H9 (cell line): ENCODE measurements around the gene TMEM200A. TPM values are rescaled to one million over a fixed set of nuclear protein-coding genes. Genes with fewer than 3 reads are reported as not detected.

ENCODE experiments used
- DNase-seq: peaks from one replicate; pipeline ENCODE4 v3.0.0-alpha.2; 2017
- H2AFZ ChIP-seq: one replicate; pipeline ENCODE4 v1.6.1; 2013; ENCODE audit warnings: mild to moderate bottlenecking, low read length, control low read depth, moderate library complexity
- H2AK5ac ChIP-seq: 2 replicates; pipeline ENCODE4 v1.6.1; 2013; ENCODE audit warnings: low read length, control low read depth, mixed read lengths; ENCODE audit not compliant: insufficient read length
- H2BK120ac ChIP-seq: one replicate; pipeline ENCODE4 v1.6.1; 2013; ENCODE audit warnings: low read depth, mild to moderate bottlenecking, low read length, control low read depth, inconsistent platforms; ENCODE audit not compliant: poor library complexity, severe bottlenecking
- H2BK12ac ChIP-seq: 2 replicates; pipeline ENCODE4 v1.6.1; 2013; ENCODE audit warnings: low read length, control low read depth, mixed read lengths, low read depth; ENCODE audit not compliant: insufficient read length
- H2BK15ac ChIP-seq: 2 replicates; pipeline ENCODE4 v1.6.1; 2013; ENCODE audit warnings: low read depth, low read length, control low read depth
- H2BK20ac ChIP-seq: one replicate; pipeline ENCODE4 v1.6.1; 2013; ENCODE audit warnings: low read depth, mild to moderate bottlenecking, low read length, control low read depth, inconsistent platforms; ENCODE audit not compliant: poor library complexity, severe bottlenecking
- H2BK5ac ChIP-seq: 2 replicates; pipeline ENCODE4 v1.6.1; 2013; ENCODE audit warnings: low read length, control low read depth, mixed read lengths; ENCODE audit not compliant: insufficient read length
- H3K14ac ChIP-seq: 2 replicates; pipeline ENCODE4 v1.6.1; 2013; ENCODE audit warnings: low read length, control low read depth; ENCODE audit not compliant: insufficient read depth
- H3K18ac ChIP-seq: 2 replicates; pipeline ENCODE4 v1.6.1; 2013; ENCODE audit warnings: low read depth, mild to moderate bottlenecking, mixed read lengths, low read length, control low read depth; ENCODE audit not compliant: insufficient read length
- H3K23ac ChIP-seq: 2 replicates; pipeline ENCODE4 v1.6.1; 2013; ENCODE audit warnings: low read length, control low read depth, mixed read lengths, low read depth; ENCODE audit not compliant: insufficient read length
- H3K23me2 ChIP-seq: 2 replicates; pipeline ENCODE4 v1.6.1; 2013; ENCODE audit warnings: low read depth, mild to moderate bottlenecking, mixed read lengths, low read length, control low read depth; ENCODE audit not compliant: insufficient read length, poor library complexity, severe bottlenecking
- H3K27ac ChIP-seq: 2 replicates; pipeline ENCODE4 v1.5.1; 2013; ENCODE audit warnings: low read length, control low read depth, mixed read lengths, low read depth; ENCODE audit not compliant: insufficient read length
- H3K27me3 ChIP-seq: 2 replicates; pipeline ENCODE4 v1.6.1; 2013; ENCODE audit warnings: low read length, control low read depth, inconsistent platforms; ENCODE audit not compliant: insufficient read depth
- H3K4ac ChIP-seq: 2 replicates; pipeline ENCODE4 v1.6.1; 2013; ENCODE audit warnings: low read depth, mild to moderate bottlenecking, control low read depth, inconsistent platforms, low read length, moderate library complexity
- H3K4me1 ChIP-seq: 2 replicates; pipeline ENCODE4 v1.6.1; 2013; ENCODE audit warnings: low read length, control low read depth, inconsistent platforms; ENCODE audit not compliant: insufficient read depth
- H3K4me2 ChIP-seq: 2 replicates; pipeline ENCODE4 v1.6.1; 2013; ENCODE audit warnings: low read length, control low read depth, mixed read lengths; ENCODE audit not compliant: insufficient read length, insufficient read depth
- H3K56ac ChIP-seq: 2 replicates; pipeline ENCODE4 v1.6.1; 2013; ENCODE audit warnings: low read depth, mild to moderate bottlenecking, mixed read lengths, low read length, control low read depth; ENCODE audit not compliant: insufficient read length
- H3K79me1 ChIP-seq: 2 replicates; pipeline ENCODE4 v1.6.1; 2013; ENCODE audit warnings: low read depth, mild to moderate bottlenecking, moderate library complexity, low read length, control low read depth, inconsistent platforms; ENCODE audit not compliant: insufficient read depth, poor library complexity, severe bottlenecking
- H3K79me2 ChIP-seq: 2 replicates; pipeline ENCODE4 v1.6.1; 2013; ENCODE audit warnings: low read length, control low read depth, inconsistent platforms; ENCODE audit not compliant: insufficient read depth
- H3K9ac ChIP-seq: 2 replicates; pipeline ENCODE4 v1.6.1; 2013; ENCODE audit warnings: low read length, control low read depth, mixed read lengths; ENCODE audit not compliant: insufficient read length; ENCODE audit errors: extremely low read depth
- H3K9me3 ChIP-seq: one replicate; pipeline ENCODE4 v1.6.1; 2013; ENCODE audit warnings: low read depth, low read length, inconsistent platforms; ENCODE audit not compliant: control insufficient read depth
- H3T11ph ChIP-seq: one replicate; pipeline ENCODE4 v1.6.1; 2013; ENCODE audit warnings: mild to moderate bottlenecking, low read length, control low read depth, inconsistent platforms
- H4K20me1 ChIP-seq: one replicate; pipeline ENCODE4 v1.6.1; 2013; ENCODE audit not compliant: control insufficient read depth, insufficient read length, insufficient read depth
- H4K5ac ChIP-seq: 2 replicates; pipeline ENCODE4 v1.6.1; 2013; ENCODE audit warnings: low read depth, mild to moderate bottlenecking, mixed read lengths, low read length, control low read depth; ENCODE audit not compliant: insufficient read length
- H4K8ac ChIP-seq: replicated peaks from 2 replicates; pipeline ENCODE4 v1.6.1; 2013; ENCODE audit warnings: low read length, control low read depth, mixed read lengths, low read depth; ENCODE audit not compliant: insufficient read length
- H4K91ac ChIP-seq: 2 replicates; pipeline ENCODE4 v1.6.1; 2013; ENCODE audit warnings: low read depth, mild to moderate bottlenecking, moderate library complexity, mixed read lengths, low read length, control low read depth; ENCODE audit not compliant: insufficient read length
- H3K27ac Mint-ChIP-seq, 3 experiments: 2 replicates in 2 of 3; 3 replicates in 1 of 3; pipeline ENCODE4 v1.8.0; 2020 to 2021; ENCODE audit warnings: mixed read lengths in 3 of 3, mild to moderate bottlenecking in 1 of 3, moderate library complexity in 1 of 3
- H3K27me3 Mint-ChIP-seq: 2 replicates; pipeline ENCODE4 v1.8.0; 2021; ENCODE audit warnings: low read depth, mild to moderate bottlenecking, moderate library complexity, mixed read lengths
- H3K36me3 Mint-ChIP-seq, 3 experiments: 2 replicates in 2 of 3; 3 replicates in 1 of 3; pipeline ENCODE4 v1.8.0; 2020 to 2021; ENCODE audit warnings: low read depth in 3 of 3, mixed read lengths in 3 of 3; ENCODE audit not compliant: insufficient read depth in 1 of 3
- H3K4me1 Mint-ChIP-seq, 2 experiments: 2 replicates each; pipeline ENCODE4 v1.8.0; 2020; ENCODE audit warnings: mixed read lengths in 2 of 2
- H3K4me3 Mint-ChIP-seq, 2 experiments: 2 replicates in 1 of 2; 3 replicates in 1 of 2; pipeline ENCODE4 v1.8.0; 2020 to 2021; ENCODE audit warnings: mild to moderate bottlenecking in 2 of 2, mixed read lengths in 2 of 2, moderate library complexity in 1 of 2
- H3K9me3 Mint-ChIP-seq, 2 experiments: 2 replicates in 1 of 2; 3 replicates in 1 of 2; pipeline ENCODE4 v1.8.0; 2020; ENCODE audit warnings: mild to moderate bottlenecking in 2 of 2, mixed read lengths in 2 of 2, moderate library complexity in 1 of 2
- CTCF ChIP-seq: fragments of 200-600 bp; sonication (generic); conservative IDR thresholded peaks from 3 replicates; pipeline ENCODE4 v1.8.0; 2021; ENCODE audit warnings: antibody characterized with exemption, mild to moderate bottlenecking
- WGBS: extraction: QIAGEN DNeasy Blood & Tissue Kit; methylation state at CpG from one replicate; pipeline ENCODE4 v1.1.7; 2013; ENCODE audit warnings: missing lambda C conversion rate, low lambda C conversion rate, mixed read lengths; ENCODE audit not compliant: insufficient read length; ENCODE audit errors: extremely low coverage; 5-methylcytosine and 5-hydroxymethylcytosine counted together
- total RNA-seq: library from RNA; stranded (reverse); gene quantifications from 2 replicates; pipeline ENCODE4 v1.2.1, GENCODE V29; 2021

TMEM200A gene
- total RNA-seq, 1 experiment from 2014 or later = 6.1 TPM

GRCh38 chr6:130393306-130393705 is 27.5 kb downstream of the TMEM200A start:
- no peaks in the 10 kb centered on the region for H3K23me2 ChIP-seq
- H4K8ac ChIP-seq = no peak overlapping the region
- TF ChIP-seq CTCF = no peak
- no peak overlapping the region for H2AFZ ChIP-seq
- DNase-seq = no peak
- H3K27me3 ChIP-seq = no peaks in the 10 kb centered on the region
- H2AK5ac ChIP-seq = no peak overlapping the region
- Mint-ChIP-seq H3K4me1 (peaks cover 8 to 9% of the 10 kb centered on the region in 2 experiments; a peak in 3 of 4 replicates), H3K4me3 (no peak overlapping the region), H3K36me3 (no peaks in the 10 kb centered on the region), H3K27me3 (no peaks in the 10 kb centered on the region), H3K9me3 (no peaks in the 10 kb centered on the region; a peak in 1 of 5 replicates), H3K27ac (no peak overlapping the region; a peak in 1 of 7 replicates)
- peaks cover 4% of the 10 kb centered on the region; the same call in 1 of the 2 replicates for H3K4me1 ChIP-seq
- H3K9me3 ChIP-seq = no peaks in the 10 kb centered on the region
- no peaks in the 10 kb centered on the region for H4K20me1 ChIP-seq
- no peak overlapping the region for H4K5ac ChIP-seq
- no peak overlapping the region for H2BK5ac ChIP-seq
- no peak overlapping the region for H3K23ac ChIP-seq
- H3K79me2 ChIP-seq = no peaks in the 10 kb centered on the region
- no peaks in the 10 kb centered on the region for H3K79me1 ChIP-seq
- H2BK20ac ChIP-seq = no peak overlapping the region
- H3K4me2 ChIP-seq = no peak overlapping the region
- H3K9ac ChIP-seq = no peak overlapping the region
- no CpG with 5 or more reads among the region's 6 CpGs for WGBS
- no peak overlapping the region for H2BK12ac ChIP-seq
- H3K14ac ChIP-seq = no peak overlapping the region
- no peak overlapping the region for H4K91ac ChIP-seq
- no peak overlapping the region for H3T11ph ChIP-seq
- H3K18ac ChIP-seq = no peak overlapping the region
- H3K27ac ChIP-seq = no peak overlapping the region
- no peak overlapping the region for H2BK15ac ChIP-seq
- no peak overlapping the region for H2BK120ac ChIP-seq
- no peak overlapping the region for H3K56ac ChIP-seq
- no peak overlapping the region for H3K4ac ChIP-seq
